ENCODE measurements around the gene SLC7A1. TPM values are rescaled to one million over a fixed set of nuclear protein-coding genes. Genes with fewer than 3 reads are reported as not detected.

SLC7A1 gene
- polyA plus RNA-seq, 2 of the 4 experiments (the other 2 are of a cell fraction) = 19.9 to 24.8 TPM

DNA sequence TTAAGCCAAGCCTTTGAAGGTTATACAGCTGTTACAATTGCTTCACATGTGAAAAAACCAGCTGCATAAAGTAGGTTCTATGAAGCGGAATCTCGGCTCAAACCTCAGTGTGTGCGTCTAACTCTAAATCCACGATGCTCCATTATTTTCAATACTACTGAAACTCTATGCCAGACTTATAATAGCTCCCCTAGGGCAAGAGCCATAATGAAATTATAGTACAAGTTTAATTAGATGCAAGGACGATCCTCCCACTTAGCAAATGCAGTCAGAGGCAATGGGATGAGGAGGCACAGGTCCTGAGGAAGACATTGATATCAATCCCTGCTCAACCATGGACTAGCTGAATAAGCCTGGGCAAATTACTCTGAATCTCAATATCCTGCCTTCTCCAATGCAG lies 31.1 kb downstream of the SLC7A1 start:
- no peak overlapping the region for H3K27ac ChIP-seq
- CTCF ChIA-PET = no interaction called here
- TF ChIP-seq BCL3 (IDR thresholded peaks at IDR 0.05) (no peak), GATA3 (IDR thresholded peaks at IDR 0.05; ENCODE audit: borderline replicate concordance) (no peak), NPAS2 (CRISPR knock-in tag; IDR thresholded peaks at IDR 0.05; ENCODE audit: borderline replicate concordance) (no peak), MAFK (IDR thresholded peaks at IDR 0.05; ENCODE audit: partially characterized antibody) (no peak), CEBPB (IDR thresholded peaks at IDR 0.05) (no peak), CHD4 (IDR thresholded peaks at IDR 0.05; ENCODE audit: borderline replicate concordance) (no peak), FOSL2 (IDR thresholded peaks at IDR 0.05) (no peak), FOSL2 (CRISPR knock-in tag; IDR thresholded peaks at IDR 0.05) (no peak), ZNF302 (CRISPR knock-in tag; IDR thresholded peaks at IDR 0.05) (no peak), ZC3H11A (IDR thresholded peaks at IDR 0.05) (no peak)
- TF ChIP-seq, protein P1, sequence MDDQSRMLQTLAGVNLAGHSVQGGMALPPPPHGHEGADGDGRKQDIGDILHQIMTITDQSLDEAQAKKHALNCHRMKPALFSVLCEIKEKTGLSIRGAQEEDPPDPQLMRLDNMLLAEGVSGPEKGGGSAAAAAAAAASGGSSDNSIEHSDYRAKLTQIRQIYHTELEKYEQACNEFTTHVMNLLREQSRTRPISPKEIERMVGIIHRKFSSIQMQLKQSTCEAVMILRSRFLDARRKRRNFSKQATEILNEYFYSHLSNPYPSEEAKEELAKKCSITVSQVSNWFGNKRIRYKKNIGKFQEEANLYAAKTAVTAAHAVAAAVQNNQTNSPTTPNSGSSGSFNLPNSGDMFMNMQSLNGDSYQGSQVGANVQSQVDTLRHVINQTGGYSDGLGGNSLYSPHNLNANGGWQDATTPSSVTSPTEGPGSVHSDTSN (IDR thresholded peaks at IDR 0.05) = no peak
- TF ChIP-seq, protein P2, sequence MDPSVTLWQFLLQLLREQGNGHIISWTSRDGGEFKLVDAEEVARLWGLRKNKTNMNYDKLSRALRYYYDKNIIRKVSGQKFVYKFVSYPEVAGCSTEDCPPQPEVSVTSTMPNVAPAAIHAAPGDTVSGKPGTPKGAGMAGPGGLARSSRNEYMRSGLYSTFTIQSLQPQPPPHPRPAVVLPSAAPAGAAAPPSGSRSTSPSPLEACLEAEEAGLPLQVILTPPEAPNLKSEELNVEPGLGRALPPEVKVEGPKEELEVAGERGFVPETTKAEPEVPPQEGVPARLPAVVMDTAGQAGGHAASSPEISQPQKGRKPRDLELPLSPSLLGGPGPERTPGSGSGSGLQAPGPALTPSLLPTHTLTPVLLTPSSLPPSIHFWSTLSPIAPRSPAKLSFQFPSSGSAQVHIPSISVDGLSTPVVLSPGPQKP (IDR thresholded peaks at IDR 0.05; ENCODE audit: low read depth, low read length) = no peak
- POLR2A ChIA-PET = interaction anchor here (0.6 kb wide), 1 partner anchor 198 kb away, joined by 3 read pairs; no protein-coding TSS in a partner anchor
- no peak overlapping the region for H3K4me2 ChIP-seq
- no peak overlapping the region for H3K4me3 ChIP-seq
- FAIRE-seq (no peak), ATAC-seq (no peak), DNase-seq (ENCODE audit: low read depth in 1 of 2, low spot score in 1 of 2) (no peak)
- no peaks in the 10 kb centered on the region for H3K9me3 ChIP-seq
- H3K4me1 ChIP-seq = no peaks in the 10 kb centered on the region
- WGBS (ENCODE audit: missing lambda C conversion rate) = 87% methylated on average over 5 of the region's 5 CpGs

- ATAC-seq (no peak), DNase-seq (ENCODE audit: low read depth in 1 of 2, low spot score in 1 of 2) (no peak), FAIRE-seq (no peak)
- POLR2A ChIA-PET = no interaction called here
- H3K4me2 ChIP-seq = no peak overlapping the region
- CTCF ChIA-PET = no interaction called here
- H3K4me3 ChIP-seq = no peak overlapping the region
- H3K27ac ChIP-seq = no peak overlapping the region
- no peaks in the 10 kb centered on the region for H3K9me3 ChIP-seq
- 92% methylated on average over 6 of the region's 6 CpGs for WGBS (ENCODE audit: missing lambda C conversion rate)
- no peak for TF ChIP-seq USF2 (IDR thresholded peaks at IDR 0.05)
- TF ChIP-seq, protein P3, sequence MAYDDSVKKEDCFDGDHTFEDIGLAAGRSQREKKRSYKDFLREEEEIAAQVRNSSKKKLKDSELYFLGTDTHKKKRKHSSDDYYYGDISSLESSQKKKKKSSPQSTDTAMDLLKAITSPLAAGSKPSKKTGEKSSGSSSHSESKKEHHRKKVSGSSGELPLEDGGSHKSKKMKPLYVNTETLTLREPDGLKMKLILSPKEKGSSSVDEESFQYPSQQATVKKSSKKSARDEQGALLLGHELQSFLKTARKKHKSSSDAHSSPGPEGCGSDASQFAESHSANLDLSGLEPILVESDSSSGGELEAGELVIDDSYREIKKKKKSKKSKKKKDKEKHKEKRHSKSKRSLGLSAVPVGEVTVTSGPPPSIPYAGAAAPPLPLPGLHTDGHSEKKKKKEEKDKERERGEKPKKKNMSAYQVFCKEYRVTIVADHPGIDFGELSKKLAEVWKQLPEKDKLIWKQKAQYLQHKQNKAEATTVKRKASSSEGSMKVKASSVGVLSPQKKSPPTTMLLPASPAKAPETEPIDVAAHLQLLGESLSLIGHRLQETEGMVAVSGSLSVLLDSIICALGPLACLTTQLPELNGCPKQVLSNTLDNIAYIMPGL (CRISPR knock-in tag; IDR thresholded peaks at IDR 0.05; ENCODE audit: borderline replicate concordance) = no peak
- no peak for TF ChIP-seq NPAS2 (CRISPR knock-in tag; IDR thresholded peaks at IDR 0.05; ENCODE audit: borderline replicate concordance)
- TF ChIP-seq ZC3H11A (IDR thresholded peaks at IDR 0.05) = no peak
- no peak for TF ChIP-seq RNF2 (IDR thresholded peaks at IDR 0.05; ENCODE audit: borderline replicate concordance, low read depth)
- no peak for TF ChIP-seq ESRRA (IDR thresholded peaks at IDR 0.05; ENCODE audit: borderline replicate concordance, low read length)
- no peak for TF ChIP-seq FOXS1 (CRISPR knock-in tag; IDR thresholded peaks at IDR 0.05)
- TF ChIP-seq SMC3 (IDR thresholded peaks at IDR 0.05) = no peak
- TF ChIP-seq GATA3 (IDR thresholded peaks at IDR 0.05; ENCODE audit: borderline replicate concordance) = no peak
- TF ChIP-seq ZSCAN20 (CRISPR knock-in tag; IDR thresholded peaks at IDR 0.05) = no peak
- no peak for TF ChIP-seq CHD2 (IDR thresholded peaks at IDR 0.05; ENCODE audit: low read length, partially characterized antibody)
- no peak for TF ChIP-seq POLR2A (IDR thresholded peaks at IDR 0.05; ENCODE audit: low read length)
- H3K4me1 ChIP-seq = no peaks in the 10 kb centered on the region
Measured at GRCh38 chr13:29563941-29564340, 31.5 kb downstream of the SLC7A1 start.

Data from A549 (cell line).